Measurements from ENCODE around the gene PAIP2B.
"Not testable (repeated sequence)": the region's sequence is repeated elsewhere in the genome, so short reads cannot be mapped to it uniquely, and the experiment has no call there.

PAIP2B gene

DNA sequence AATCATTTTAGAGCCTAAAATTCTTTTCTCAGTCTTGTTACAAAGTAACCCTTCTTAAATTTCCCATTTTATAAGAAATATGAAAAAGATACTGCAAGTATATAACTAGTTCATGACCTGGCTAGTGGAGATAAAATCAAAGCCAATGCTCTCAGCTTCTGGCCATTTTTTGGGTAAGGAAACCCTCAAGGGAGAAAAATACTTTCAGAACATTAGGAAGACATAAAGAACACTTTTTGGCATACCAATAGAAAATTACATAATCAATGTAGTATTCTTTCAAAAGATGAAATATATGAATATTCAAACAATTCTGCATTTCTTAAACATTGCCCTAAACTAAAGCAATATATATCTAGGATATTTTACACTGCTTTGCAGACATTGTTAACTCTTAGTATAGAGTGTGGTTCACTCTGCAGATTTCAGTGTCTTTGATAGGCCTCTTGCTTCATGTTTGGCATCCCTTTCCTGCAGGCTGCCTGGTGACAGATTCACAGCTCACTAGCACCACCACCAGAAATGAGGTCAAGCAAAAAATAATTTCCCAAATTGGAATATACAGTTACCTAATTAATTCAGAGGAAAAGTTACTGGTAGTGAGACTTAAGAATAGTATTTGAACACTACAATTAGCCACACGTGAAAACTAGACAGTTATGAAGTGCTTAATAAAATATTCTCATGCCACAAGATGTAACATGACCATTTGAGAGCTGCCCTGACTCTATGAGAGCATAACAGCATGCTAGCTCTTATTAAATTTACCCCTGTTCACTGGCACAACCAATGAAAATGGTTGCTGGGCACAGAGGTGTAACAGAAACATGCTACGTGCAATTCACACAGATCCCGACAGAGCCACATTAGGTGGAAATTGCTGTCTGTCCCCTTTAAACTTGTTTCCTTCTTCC lies 36.0 kb downstream of the PAIP2B start:
- no peak for TF ChIP-seq POLR2A (IDR thresholded peaks at IDR 0.05; ENCODE audit: low read length)
- peak; percentile 8 to 10 for DNase-seq

DNA sequence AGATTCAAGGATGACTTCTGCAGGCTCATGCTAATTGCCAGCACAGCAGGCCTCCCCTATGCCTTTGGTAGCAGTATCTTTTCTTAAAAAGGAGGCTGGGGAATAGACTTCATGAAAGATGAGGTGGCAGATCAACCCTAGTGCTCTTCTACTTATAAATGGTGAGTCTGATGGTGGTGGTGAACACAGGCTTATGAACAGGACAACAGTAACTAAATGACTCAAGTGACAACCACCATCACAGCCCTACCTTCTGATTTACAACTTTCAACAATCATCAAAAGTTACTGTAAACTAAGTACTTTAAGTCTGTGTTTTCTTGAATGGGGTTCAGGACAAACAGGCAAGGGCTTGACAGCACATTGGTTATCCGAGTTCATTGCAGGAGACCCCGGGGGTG lies 39.3 kb downstream of the PAIP2B start:
- no peak for DNase-seq
- TF ChIP-seq GATA1 (IDR thresholded peaks at IDR 0.05; ENCODE audit: low read depth, low read length) (no peak), POLR2A (IDR thresholded peaks at IDR 0.05; ENCODE audit: low read length) (no peak)

DNA sequence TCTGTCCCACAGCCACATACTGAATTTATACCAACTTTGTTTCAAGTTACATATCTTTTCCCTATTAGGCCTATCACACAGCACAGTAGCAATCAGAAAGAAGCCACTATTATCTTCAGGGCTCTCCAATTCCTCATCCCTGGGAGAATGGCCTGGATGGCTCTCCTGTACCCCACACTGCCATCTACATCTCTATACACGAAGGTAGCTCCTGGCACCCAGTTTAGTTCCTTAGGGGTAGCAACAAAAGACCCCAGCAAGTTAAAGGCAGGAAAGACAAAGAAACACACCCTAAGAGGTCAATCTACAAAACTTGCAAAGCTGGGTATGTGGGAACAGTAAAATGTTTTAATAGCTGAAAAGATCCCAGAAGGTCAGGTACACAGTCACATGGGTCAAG lies 39.9 kb downstream of the PAIP2B start:
- no peak for DNase-seq
- no peak for TF ChIP-seq GATA1 (IDR thresholded peaks at IDR 0.05; ENCODE audit: low read depth, low read length)
- TF ChIP-seq POLR2A (IDR thresholded peaks at IDR 0.05; ENCODE audit: low read length): no peak

DNA sequence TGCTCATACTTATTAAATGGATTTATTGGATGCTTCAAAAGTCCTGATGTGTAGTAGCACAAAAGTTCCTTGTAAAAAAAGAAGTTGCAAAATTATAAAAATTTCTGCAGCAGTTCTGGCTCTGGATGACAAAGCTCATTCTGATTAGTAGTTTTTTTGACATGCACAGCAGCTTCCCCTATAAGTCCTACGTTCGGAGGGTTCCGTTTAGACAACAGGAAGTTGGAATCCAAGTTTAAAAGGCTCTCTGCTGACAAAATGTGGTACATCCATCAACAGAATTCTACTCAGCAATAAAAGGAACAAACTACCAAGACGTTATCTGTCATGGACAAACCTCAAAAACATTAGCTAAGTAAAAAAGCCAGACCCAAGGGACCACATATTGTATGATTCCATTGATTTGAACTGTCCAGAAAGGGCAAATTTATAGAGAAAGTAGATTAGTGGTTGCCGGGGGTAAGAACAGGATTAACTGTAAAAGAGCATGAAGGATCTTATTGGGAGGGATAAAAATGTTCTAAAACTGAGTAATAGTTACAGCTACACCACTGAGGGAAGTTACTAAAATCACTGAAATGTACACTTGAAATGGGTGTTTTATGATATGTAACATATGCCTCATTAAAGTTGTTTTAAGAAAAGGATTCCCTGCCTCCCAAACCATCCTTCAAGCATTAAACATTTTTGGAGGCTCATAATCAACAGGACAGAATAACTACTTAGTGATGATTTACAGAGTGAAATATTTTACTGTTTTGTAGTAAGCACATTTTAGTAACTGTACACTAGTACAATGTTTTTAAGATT lies 43.4 kb downstream of the PAIP2B start:
- DNase-seq: not testable (repeated sequence)

DNA sequence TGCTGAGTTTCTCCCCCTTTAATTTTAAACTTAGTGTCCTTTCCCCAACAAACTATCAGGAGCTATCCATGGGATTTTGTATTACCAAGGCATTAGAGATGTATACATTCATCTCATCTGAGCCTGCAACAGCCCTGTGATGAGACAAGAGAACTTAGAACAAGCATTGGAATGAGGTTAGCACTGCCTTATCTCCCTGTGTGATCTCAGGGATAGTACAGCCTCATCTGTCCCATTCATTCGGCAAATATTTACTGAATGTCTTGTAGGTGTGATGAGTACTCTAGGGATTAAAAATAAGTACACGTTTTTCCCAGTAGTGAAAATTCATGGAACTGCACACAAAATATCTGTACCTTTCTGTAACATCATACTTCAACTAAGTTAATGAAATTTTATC lies 45.6 kb downstream of the PAIP2B start:
- DNase-seq: no peak
- TF ChIP-seq GATA1 (IDR thresholded peaks at IDR 0.05; ENCODE audit: low read depth, low read length): no peak
- no peak for TF ChIP-seq POLR2A (IDR thresholded peaks at IDR 0.05; ENCODE audit: low read length)

DNA sequence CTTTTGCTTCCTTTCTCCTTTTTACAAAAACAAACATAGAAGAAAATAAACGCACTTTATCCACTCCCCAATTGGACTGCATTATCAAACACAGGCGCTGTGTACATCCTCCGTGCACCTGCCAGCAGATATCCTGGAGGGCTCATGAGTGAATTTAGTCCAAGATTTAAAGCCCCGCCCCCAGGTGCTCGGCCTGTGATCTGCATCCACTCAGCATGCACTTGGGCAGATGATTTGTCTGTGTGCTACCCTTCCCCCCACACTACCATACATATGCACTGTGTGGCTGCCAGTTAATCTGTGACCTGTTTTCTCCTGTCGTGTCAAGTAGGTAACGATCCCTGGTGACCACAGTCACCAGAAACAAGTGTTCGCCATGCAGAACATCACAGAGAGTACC lies 48.1 kb downstream of the PAIP2B start:
- DNase-seq: not testable (repeated sequence)

DNA sequence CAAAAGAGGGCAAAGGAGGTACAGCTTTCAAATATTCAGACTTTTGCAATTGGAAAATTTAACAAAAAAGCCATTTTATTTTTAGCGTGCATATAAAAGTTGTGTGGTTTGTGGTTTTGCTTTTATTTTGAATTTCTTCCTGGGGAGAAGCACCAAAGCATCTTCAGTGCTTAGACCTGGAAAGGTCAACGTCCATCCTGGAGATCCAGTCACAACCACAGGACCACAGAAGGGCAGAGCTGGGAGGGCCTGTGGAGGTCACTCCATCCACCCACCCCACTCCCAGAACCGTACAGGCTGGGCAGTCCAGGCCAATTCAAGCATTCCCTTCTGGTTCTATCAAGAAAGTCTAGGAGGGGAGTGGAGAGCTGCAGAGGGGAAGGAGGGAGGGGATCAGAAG lies 52.7 kb downstream of the PAIP2B start:
- TF ChIP-seq GATA1 (IDR thresholded peaks at IDR 0.05; ENCODE audit: low read depth, low read length): no peak
- no peak for TF ChIP-seq POLR2A (IDR thresholded peaks at IDR 0.05; ENCODE audit: low read length)
- DNase-seq: no peak

DNA sequence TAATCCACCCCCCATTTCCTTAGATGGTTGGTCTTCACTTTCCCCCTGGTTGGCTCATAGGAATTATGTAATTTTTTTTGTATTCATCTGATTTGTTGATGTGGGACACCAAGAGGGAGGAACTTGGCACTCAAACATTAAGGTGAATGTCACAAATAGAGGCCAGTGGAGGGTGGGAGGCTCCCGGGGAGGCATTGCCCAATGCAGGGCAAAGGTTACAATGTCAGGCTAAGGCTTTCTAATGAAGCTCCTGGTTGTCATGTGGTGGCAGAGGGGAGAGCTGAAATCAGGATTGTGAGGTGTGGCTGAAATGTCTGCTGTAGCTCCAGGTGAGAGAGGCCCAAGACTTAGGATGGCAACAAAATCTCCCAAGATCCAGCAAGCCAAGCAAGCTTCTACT lies 53.8 kb downstream of the PAIP2B start:
- DNase-seq: no peak
- TF ChIP-seq GATA1 (IDR thresholded peaks at IDR 0.05; ENCODE audit: low read depth, low read length) (no peak), POLR2A (IDR thresholded peaks at IDR 0.05; ENCODE audit: low read length) (no peak)

DNA sequence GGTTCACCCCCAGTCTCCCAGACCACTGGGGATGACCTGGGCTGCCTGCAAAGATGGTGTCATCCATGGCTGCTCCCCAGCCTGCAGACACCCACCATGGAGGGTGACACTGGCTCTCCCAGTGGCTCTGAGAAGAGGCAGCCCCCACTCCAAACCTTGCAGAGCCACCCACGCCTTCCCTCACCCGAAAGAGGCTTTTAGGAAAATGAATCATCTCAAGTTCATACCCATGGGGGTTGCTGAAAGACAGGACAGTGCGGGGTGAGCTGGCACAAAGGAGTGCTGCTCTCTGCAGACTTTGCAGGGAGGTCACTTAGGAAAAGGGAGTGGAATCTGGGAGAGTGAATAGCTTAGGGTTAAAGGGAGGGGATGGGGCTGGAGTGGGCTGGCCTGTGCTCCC lies 60.1 kb downstream of the PAIP2B start:
- DNase-seq: no peak
- TF ChIP-seq GATA1 (IDR thresholded peaks at IDR 0.05; ENCODE audit: low read depth, low read length) (no peak), POLR2A (IDR thresholded peaks at IDR 0.05; ENCODE audit: low read length) (no peak)

DNA sequence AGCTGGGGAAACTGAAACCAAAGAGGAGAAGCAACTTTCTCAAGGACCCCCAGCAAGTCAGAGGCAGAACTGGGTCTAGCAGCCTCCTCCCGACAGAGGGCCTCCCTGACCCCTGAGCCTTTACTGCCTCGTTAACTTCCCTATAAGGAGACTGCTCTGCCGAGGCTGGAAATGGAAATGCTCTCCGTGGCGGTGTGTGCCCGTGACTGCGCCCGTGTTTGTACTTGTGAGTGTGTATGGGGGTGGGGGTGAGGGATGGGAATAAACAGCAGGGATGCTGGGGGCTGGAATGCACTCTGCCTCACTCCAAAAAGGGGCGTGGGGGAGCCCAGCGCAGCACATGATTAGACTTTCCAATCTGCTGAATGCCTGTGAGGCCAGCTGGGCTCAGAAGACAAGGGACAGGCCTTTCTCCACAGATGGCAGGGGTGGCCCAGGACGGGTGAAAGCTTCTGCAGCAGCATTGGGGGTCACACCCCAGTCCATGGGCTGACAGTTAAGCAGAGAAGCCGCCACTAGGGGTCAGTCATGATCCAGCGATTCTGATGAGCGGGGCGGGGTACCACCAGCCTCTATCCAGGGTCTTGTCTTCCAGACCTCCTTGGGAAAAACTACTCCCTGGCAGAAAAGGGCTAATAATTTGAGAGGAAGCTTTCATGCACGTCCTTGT lies 69.6 kb downstream of the PAIP2B start:
- peak; percentile 64 to 75 for DNase-seq
- no peak for TF ChIP-seq GATA1 (IDR thresholded peaks at IDR 0.05; ENCODE audit: low read depth, low read length)
- TF ChIP-seq POLR2A (IDR thresholded peaks at IDR 0.05; ENCODE audit: low read length): no peak

DNA sequence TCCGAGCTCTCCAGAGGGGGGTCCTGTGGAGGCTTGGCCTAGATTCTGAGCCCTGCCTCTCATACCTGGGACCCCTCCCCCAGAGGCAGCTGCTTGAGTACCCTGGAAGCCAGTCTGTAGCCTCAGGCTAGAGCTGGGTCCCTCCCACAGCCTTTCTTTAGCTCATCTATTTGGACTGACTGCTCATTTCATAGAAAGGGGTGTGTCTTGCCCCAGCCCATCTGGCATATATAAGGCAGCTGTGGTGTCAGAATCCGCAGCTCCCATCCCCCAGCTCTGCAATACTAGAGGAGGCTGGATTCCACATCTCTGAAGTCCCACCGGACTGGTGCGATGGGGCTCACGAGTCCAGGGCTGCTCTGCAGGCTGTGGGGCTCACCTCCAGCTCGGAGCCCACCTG lies 70.3 kb downstream of the PAIP2B start:
- TF ChIP-seq GATA1 (IDR thresholded peaks at IDR 0.05; ENCODE audit: low read depth, low read length) (no peak), POLR2A (IDR thresholded peaks at IDR 0.05; ENCODE audit: low read length) (no peak)

DNA sequence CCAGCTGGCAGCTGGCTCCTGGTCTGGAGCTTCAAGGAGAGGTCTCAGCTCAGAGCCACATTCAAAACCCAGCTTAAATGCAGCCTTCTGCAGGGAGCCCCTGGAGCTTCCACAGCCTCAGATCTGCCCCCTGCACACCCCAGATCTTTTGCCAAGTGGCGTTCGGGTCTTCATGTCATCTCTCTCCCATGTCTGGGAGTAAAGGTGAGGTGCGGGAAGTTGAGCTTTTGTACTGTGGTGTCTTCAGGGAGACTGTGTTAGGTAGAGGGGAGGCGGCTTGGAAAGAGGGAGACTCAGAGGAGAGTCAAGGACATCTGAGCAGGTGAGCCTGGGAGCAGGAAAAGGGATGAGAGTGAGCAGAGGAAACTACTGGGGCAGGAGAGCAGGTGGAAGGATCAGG lies 71.1 kb downstream of the PAIP2B start:
- no peak for TF ChIP-seq POLR2A (IDR thresholded peaks at IDR 0.05; ENCODE audit: low read length)
- TF ChIP-seq GATA1 (IDR thresholded peaks at IDR 0.05; ENCODE audit: low read depth, low read length): no peak
- no peak for DNase-seq

More for the DNA sequence above, 70.3 kb downstream of the PAIP2B start:
- DNase-seq: no peak

DNA sequence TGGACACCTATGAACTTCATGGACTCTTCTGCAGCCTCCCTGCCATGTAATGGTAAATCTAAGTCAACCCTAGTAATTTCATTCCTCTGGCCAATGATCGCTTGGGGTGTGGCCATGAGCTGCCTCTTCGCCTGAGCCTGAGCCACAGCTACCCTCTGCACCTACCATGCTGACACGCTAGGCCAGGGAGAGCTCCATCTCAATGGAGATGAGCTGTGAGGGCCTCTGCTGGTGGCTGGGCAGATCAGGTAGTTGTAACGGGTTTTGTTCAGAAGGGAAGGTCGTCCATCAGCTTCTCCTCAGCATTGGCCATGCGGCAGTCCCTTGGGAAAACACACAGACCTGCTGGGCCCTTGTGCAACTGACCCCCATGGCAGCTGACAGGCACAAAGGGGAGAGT lies 72.1 kb downstream of the PAIP2B start:
- peak; percentile 21 to 40 for DNase-seq
- TF ChIP-seq GATA1 (IDR thresholded peaks at IDR 0.05; ENCODE audit: low read depth, low read length): no peak
- TF ChIP-seq POLR2A (IDR thresholded peaks at IDR 0.05; ENCODE audit: low read length): no peak

DNA sequence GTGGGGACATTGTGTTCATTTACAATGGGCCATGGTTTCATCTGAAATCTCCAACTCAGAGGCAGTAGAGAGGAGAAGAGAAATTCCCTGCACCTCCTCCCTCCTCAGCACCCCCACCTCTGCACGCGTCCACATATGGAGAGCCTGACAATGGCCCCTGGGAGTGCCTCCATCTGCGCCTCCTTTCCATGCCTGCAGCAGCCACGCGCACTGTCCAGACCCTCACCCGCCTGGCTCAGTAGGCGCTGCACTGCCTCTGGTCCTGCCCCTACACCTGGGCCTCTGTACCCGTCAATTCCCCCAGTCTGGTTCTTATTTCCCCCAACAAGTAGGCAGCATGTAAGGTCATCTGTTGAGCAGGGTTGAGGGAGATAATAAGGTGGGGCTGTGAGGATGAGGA lies 72.6 kb downstream of the PAIP2B start:
- TF ChIP-seq POLR2A (IDR thresholded peaks at IDR 0.05; ENCODE audit: low read length) (no peak), GATA1 (IDR thresholded peaks at IDR 0.05; ENCODE audit: low read depth, low read length) (no peak)
- no peak for DNase-seq

Measured in erythroblast (primary cell).